ENCODE measurements around the gene ABLIM2.

Gene ABLIM2

DNA sequence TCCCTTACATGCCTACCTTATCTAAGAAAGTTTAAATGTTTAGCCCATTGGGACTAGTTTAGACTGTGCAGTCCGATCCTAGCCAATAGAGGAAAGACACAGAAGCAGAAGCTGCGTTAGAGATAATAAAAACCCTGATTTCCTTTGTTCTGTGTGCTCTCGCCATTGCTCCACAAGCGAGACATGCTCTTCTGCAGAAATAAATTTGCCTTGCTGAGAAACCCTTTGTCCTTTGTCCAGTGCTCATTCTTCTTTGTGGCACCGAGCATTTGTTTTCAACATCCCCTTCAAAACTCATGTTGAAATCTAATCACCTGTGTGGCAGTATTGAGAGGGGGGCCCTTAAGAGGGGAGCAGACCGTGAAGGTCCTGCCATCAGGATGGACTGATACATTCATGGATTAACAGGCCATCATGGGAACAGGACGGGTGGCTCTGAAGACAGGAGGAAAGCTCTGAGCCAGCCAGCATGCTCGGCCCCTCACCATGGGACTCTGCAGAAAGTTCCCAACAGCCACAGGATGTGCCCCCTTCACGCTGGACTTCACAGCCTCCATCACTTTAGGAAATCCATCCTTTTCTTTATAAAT lies 94.5 kb downstream of the ABLIM2 start:
- no peak for DNase-seq

DNA sequence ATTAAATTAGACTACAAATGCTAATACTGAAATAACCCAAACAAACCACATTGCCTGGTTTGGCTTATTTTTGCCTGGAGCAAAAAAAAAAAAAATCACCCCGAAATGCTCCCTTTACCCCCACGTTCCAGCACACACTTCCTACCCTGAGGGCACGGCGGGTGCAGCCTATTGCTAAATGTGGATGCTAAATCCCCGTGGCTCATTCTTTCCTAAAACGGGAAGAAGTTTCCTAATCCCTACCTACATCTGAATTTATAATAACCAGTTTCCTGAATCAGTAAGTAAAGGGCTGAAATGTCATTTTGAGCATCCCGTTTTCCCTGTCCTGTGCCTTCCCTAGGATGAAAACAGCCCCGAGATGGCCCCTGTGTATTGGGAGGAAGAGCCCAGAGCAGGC lies 97.0 kb downstream of the ABLIM2 start:
- no peak for DNase-seq

DNA sequence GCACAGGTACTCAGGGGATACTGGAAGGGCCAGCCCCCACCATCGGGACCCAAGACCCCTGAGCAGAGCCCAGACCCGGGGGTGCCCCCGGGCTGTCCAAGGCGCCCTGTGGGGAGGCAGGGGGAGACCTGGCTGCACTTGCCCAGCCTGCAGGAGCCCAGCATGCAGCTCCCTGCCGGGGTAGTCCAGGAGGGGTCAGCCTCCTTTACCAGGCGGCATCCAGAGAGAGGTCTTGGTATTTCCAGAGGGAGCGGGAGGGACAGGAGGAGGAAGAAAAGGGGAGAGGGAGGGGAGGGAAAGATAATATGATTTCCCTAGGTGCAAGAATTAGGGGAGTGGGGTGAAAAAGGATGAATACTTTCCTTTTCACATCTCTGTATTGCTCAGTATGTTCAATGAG lies 97.5 kb downstream of the ABLIM2 start:
- DNase-seq: no peak

DNA sequence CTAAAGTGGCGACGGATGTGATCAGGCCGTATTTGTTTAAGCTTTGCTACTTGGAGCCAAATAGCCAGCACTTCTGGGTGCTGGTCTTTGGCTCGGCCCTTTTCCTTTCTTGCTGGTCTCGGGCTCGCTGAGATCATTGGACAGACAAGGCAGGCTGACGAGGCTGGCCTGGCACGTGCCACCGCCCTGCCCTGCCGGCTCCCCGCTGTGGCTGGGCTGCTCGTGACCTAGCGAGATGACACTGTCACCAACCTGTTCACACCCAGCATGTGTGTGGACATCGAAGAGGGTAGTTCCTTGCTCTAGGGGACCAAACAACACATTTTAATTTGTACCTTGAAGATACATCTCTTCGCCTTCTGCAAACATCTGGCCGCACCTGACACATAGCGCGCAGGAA lies 98.0 kb downstream of the ABLIM2 start:
- no peak for DNase-seq

DNA sequence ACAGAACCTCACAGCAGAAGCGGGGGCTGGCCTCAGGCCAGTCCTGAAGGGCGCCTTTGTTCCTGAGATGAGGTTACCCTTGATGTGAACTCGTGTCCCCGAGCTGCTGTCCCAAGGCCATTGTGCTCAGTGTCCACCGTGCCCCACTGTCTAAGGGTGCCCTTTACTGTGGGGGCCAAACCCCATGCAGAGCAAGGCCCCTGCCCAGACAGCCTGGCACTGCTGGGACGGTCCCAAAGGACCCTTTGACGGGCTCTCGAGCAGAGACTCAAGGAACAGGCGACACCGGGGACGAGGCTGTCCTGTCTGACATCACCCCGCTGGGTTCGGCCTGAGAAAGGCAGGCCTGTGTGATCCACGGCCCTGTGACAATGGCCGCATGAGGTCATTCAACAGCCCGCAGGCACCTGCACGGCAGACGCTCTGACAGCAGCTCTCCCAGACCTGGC lies 100.6 kb downstream of the ABLIM2 start:
- DNase-seq: no peak

DNA sequence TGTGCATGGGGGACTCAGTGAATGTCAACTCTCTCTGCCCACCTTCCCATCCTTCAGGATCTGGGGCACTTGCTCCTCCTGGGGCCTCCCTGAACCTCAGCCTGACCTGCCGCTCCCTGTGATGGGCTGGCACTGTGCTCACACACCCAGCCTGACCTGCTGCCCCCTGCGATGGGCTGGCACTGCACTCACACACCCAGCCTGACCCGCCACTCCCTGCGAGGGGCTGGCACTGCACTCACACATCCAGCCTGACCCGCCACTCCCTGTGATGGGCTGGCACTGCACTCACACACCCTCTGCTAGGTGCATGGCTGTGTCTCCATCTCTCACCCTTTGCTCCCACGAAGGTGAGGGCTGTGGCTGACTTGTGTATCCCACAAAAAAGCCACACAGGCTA lies 103.4 kb downstream of the ABLIM2 start:
- no peak for DNase-seq

DNA sequence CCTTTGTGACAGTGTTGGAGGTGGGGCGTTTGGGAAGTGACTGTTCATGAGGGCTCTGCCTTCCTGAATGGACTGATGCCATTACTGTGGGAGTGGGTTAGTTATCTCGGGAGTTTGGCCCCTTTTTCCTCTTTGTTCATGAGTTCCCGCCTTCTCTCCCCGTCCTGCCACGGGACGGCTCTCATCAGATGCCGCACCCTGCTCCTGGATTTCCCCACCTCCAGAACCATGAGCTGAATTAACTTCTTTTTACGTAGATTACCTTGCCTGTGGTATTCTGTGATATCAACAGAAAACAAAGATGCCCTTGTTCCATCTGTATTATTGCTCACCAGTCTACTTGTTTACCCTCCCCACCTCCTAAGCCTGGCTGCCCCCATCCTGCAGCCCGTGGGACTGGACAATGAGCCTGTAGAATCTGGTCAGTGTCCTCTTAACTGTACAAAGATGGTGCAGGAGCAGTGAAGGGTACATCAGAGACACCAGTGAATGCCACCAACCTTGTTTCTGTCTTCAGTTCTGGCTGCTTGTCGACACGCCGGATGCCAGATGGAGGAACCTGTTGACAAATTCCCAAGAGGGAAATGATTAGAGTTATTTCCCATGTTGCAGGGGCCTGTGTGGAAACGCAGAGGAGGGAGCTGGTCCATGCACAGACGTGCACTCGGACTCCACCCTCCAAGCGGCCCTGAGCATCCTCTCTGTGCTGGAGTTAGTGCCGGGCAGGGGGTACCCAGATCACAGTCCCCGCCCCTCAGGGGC lies 104.7 kb downstream of the ABLIM2 start:
- DNase-seq: no peak

DNA sequence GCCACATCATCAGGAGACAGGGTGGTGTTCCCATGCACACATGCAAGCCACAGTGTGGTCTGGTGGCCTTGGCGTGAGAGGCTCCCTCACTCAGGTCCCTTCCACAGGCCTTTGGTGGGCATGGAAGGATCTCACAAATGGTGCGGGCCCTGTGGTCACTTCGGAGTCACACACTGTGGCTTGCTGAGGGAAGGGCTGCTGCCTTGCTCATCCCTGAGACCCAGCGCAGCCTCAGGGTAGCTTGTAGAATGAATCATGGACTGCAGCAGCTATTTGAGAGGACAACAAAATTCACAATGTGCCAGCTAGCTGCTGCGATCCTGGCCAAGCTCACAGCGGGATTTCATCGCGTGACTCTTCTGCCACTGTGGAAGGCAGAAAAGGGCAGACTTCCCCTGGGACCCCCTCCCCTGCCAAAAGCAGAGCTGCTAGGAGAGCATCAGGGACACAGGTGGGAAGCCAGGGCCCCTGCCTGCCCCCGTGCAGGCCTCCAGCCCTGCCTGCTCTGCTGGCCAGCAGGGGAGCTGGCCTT lies 106.4 kb downstream of the ABLIM2 start:
- no peak for DNase-seq

DNA sequence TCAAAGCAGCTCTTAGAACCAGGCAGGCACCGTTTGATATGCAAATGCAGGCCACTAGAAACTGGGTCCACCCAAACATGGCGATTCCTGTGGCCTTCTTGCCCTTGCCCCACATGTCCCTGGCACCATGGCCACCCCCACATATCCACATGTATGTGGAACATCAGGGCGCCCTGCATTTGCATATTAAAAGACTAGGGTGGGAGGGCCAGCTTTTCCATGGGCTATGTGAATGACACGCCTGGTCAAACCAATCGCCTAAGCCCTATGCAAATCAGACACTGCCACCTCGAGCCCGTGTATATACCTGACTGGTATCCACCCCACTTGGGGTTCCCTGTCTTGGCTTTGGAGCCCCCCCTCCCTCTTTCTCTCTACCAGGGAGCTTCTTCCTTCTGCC lies 107.0 kb downstream of the ABLIM2 start:
- no peak for DNase-seq

DNA sequence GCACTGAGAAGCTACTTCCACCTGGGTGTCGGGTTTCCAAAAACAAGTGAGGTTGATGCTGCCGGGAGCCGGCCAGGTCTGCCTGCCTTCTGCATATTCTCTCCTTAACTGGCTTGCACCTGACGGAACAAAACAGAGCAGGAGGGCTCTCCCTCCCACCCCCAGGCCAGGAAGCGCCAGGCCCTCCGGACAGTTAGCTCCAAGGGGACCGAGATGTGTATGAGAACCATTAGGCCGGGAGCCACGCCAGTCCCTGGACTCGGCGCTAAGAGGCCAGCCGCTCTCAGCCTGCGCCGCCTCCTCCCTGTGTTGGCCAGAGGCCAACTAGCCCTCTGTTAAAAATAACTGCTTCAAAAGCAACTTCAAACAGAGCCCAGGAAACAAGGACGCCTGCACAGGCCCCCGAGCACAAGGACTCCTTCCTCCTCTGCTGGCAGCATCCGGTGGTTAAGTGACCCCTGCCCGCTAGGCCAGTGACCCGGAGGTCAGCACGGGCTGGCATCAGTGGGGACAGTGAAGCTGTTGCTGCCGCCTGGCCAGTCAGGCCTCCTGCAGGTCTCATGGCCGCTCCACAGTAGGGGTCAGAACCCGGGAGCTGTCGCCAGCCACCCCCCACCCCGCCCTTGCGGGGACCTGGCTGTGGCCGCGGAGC lies 107.9 kb downstream of the ABLIM2 start:
- DNase-seq: no peak

DNA sequence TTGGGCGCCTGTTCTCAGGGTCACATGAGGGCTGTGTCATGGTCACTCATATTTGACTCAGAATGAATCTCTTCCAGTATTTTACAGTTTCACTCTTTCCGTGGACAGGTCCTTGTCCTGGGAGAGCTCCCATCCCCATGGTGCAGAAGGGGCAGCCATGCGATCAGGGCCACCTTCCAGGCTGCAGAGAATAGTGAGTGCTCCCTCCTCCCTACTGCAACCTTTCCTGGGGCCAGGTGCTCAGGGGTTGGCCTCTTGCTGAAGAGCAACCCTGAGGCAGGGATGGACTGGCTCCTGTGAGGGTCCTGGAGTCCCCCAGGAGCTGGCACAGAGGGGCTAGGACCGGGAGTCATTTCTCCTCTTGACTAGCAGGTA lies 108.4 kb downstream of the ABLIM2 start:
- DNase-seq: no peak

DNA sequence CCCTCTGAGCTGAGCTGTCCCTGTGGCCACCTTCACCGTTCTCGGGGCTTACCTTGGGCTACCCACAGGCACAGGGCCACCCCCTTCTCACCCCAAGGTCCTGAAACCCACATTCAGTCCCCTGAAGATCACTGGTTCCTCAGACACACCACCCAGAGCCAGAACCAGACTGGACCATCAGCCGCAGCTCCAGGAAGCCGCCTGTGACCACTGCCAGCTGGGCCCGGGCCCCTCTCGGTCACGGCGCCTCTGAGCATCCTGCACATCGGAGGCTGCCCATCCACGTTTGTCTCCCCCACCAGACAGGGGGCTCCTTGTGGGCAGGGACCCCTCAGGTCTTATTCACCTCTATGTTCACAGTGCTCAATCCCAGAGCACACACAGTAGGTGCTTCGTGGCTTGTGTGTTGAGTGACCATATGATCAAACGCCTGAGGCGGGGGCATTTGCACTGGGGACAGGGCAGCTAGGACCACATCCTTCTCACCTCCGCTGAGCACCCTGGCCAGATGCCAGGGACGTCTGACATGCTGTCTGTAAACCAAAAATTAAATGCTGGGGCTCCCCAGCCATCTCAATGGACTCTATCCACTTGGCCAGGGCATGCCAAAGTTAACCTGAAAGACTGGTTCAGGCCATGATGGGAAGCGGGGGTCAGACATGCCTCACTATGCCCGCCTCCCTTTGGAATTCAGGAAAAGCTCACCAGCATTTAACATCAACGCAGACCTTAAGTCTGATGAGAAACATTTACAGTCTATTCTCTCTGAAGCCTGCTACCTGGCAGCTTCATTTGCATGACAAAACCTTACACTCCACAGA lies 109.5 kb downstream of the ABLIM2 start:
- no peak for DNase-seq

DNA sequence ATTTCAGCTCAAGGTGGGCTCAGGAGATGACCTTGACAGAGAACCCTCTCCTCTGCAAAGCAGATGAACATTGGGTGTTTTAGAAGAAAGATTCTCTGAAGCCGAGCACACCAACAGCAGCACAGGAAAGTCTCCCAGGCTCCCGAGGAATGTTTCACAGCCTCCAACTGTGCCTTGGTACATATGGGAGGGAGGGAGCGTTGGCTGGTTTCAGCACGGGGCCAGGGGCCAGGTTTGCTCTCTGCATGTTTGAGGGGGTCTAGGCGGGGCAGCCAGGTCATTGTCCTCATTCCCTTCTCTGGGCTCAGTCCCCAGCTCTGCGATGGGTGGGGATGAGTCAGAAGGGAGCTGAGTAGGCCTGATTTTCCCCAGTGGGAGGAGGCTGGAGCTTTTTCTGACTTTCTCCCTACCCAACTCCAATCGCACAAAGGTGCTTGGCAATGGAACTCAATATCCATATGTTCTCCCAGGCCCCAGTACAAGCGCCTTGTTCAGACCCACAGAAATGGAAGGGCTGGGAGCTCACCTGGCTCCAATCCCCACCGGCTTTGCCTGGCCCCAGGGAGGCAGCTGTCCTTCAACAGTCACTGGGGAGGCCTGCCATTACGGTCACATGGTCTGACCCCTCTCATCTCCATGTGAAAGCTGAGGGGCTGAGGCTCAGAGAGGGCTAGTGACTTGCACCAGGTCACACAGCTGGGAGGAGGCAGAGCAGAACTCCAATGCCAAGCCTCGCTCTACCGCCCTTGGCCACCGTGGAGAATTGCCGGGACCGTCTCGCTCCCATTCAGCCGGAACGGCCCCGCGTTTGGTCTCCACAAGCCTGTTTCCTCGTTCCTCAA lies 110.6 kb downstream of the ABLIM2 start:
- no peak for DNase-seq

DNA sequence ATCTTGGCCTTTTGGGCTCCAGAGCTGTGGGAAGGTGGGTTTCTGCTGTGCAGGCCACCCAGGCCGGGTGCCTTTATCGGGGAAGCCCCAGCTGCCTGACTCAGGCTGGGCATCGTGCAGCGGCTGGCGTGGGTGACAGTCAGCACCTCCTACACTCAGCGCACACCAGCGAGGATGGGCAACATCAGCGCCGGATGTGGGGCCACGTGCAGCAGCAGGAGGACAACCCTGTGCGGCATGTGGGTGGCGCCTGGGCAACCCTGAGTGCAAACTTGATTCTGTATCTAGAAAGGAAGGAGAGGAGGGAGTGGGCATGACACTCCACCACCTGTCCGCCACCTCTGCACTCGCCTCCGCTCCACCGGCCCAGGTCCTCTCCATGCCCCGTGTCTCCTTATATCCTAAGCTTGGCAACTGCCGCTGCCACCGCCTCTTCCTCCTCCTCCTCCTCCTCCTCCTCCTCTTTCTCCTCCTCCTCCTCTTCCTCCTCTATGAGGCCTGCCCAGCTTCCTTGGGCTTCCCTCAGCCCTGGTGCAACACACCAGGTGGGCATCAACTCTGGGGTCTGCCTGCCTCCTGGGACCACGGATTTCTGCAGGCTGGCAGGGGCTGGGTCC lies 111.6 kb downstream of the ABLIM2 start:
- DNase-seq: no peak

DNA sequence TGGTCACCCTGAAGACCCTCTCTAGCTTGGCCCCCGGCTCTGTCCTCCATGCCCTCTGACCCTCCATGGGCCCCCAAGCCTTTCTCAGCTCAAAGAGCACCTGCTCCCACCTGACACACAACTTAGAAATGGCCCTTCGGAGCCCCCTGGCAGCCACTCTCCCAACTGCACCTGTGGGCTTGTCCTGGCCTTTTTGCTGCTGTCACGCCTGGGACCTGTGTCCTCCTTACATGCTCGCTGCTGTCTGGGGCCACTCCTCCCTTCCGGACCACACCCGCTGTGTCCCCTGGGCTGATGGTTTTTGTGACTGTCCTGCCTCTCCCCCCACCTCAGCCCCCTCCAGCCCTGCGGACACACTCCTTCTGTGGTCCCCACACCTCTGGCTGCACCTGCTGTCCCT lies 112.7 kb downstream of the ABLIM2 start:
- DNase-seq: no peak

DNA sequence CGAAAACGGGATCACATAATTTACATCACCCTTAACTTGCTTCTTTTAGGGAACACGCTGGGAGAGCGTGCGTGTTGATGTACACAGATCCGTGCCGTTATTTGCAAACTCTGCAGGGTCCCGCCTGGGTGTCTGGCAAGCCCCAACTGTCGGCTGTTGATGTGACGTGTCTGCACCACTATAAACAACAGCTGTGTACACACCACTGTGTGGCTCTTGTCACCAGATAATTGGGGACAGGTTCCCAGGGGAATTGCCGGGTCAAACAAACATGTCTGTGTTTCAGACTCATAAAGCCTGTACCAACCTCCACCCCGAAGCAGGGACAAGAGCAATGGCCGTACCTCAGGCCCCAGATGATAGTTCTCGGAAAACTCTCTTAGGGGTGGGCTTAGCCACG lies 113.9 kb downstream of the ABLIM2 start:
- DNase-seq: no peak

DNA sequence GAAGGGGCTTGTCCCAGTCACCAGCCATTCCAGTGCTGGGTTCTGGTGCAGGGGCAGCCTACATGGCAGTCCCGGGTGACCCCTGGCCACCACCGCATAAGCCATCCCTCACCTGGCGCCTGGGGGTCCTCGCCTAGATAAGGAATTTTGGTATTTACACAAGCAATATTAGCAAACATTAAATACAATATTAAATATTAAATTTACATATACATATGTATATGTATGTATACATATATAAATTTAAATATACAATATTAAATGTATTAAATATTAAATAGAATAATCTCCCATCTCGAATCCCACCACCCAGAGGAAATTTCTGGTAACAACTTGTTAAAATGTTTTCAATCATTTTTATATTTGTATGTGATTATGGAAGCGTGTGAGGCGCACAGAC lies 114.4 kb downstream of the ABLIM2 start:
- no peak for DNase-seq

DNA sequence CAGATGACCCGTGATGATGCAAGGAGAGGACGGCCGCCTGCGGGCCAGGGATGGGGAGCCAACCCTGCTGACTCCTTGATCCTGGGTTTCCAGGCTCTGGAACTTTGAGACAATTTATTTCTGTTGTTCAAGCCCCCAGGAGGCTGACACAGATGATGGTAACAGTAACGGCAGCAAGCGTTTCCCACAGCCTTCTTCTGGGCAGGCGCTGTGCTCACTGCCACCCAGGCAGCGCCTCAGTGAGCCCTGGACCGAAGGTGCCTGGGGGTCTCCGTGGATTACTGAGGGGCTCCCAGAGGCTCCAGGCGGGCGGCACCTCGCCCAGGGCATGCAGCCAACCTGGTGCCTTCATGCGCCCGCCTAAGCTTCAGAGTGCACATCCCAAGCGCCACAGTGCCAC lies 115.0 kb downstream of the ABLIM2 start:
- no peak for DNase-seq

DNA sequence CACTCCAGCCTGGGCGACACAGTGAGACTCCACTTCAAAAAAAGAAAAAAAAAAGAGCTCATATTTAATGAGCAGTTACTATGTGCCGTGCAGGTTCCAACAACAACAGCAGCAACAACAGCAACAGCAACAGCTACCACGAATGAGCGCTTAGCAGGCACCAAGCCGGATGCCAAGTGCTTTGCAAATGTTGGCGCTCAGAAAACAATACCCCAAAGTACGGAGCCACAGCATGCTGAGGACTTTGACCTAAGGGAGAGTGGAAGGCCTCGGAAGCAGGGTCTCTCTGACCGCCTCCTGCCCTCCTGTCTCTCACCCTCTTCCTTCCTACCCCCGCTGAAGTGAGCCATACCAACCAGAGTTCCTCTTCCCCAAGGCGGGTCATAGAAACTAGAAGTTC lies 116.7 kb downstream of the ABLIM2 start:
- no peak for DNase-seq

DNA sequence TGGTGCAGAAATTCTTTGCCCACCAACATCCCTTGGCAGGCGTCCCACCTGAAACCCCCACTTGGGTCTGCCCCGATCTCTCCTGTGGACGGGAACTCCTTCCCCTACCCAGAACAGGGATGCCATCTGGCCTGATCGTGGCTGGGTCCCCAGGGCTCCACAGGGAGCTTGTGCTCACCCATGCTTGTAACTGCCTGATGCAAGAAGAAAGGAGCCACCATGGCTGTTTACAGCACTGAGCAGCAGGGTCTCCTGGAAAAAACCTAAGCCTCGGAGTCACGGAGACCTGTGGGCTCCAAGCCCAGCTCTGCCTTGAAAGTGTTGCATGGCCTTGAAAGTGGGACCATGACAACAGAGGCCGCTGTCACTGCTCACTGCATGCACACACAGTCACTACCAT lies 117.4 kb downstream of the ABLIM2 start:
- no peak for DNase-seq

DNA sequence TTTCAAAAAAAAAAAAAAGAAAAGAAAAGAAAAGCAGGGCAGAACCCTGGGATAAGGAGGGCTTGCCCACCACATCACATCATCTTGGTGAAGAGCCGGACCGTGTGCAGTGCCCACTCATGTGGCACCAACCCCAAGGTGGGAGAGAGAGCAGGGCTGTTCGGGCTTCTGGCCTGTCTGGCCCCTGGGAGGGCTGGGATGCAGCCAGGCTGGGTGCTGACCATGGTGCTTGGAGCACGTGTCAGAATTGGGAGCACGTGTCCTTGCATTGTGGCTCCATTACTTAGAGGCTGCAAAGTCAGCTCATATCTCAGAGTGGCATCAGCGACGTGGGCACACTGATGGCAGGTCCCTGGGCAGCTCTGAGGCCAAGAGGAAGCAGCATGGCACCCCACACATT lies 118.0 kb downstream of the ABLIM2 start:
- no peak for DNase-seq

DNA sequence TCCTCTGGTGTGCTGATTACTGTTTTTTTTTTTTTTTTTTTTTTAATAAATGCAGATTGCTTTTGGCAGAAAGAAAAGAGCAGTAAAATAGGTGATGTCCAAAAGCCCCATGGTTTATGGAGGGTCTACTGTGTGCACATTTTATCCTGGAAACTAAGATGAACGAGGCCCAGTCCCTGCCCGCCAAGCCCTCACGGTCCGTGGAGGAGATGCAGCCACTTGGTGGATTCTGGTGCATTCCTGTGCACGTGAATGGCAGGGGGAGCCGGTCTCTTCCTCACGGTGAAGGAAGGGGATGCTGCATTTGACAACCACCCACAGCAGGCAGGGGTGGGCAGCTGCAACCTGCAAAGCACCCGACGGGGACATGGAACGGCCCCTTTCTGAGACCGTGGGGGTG lies 118.8 kb downstream of the ABLIM2 start:
- no peak for DNase-seq
